ENCODE measurements around the gene CTIF.

The CTIF gene

GRCh38 chr18:48711651-48712486 lies 173.0 kb downstream of the CTIF start:
- Histone ChIP-seq H2AFZ (ENCODE audit: low read depth, low read length) (no peak overlapping the region), H4K91ac (ENCODE audit: low read length) (no peak overlapping the region), H3K9ac (ENCODE audit: low read length) (peak overlapping the region; percentile 75), H3K23ac (ENCODE audit: low read length in 2 of 2) (no peak overlapping the region), H3K27me3 (ENCODE audit: control insufficient read depth in 1 of 2, insufficient read depth in 1 of 2, low read length in 2 of 2) (no peaks in the 10 kb centered on the region), H2BK5ac (ENCODE audit: low read depth, low read length, poor library complexity, severe bottlenecking) (no peak overlapping the region), H3K4ac (ENCODE audit: low read depth in 1 of 2, low read length in 2 of 2) (no peak overlapping the region), H2BK120ac (ENCODE audit: low read depth, low read length) (no peak overlapping the region), H2BK15ac (ENCODE audit: low read depth, poor library complexity, severe bottlenecking) (no peak overlapping the region), H3K18ac (ENCODE audit: low read depth in 1 of 2, low read length in 2 of 2) (peak overlapping the region in 1 of 2 experiments; percentile 28), H3K36me3 (ENCODE audit: control insufficient read depth in 1 of 2, insufficient read depth in 2 of 2, low read depth in 1 of 2, low read length in 2 of 2) (peaks cover 6 to 66% of the 10 kb centered on the region in 2 experiments), H4K8ac (ENCODE audit: low read length) (peak overlapping the region; percentile 38), H3K27ac (ENCODE audit: low read length, poor library complexity, severe bottlenecking) (no peak overlapping the region), H3K4me1 (ENCODE audit: control insufficient read depth, insufficient read depth, low read depth, low read length) (peaks cover 9% of the 10 kb centered on the region), H3K9me3 (ENCODE audit: control insufficient read depth, low read length) (no peaks in the 10 kb centered on the region), H2BK12ac (ENCODE audit: low read length in 2 of 2) (peak overlapping the region in 1 of 2 experiments; percentile 60), H3K79me1 (replicated peaks; ENCODE audit: low read length, poor library complexity, severe bottlenecking) (peaks cover 44% of the 10 kb centered on the region), H3K14ac (ENCODE audit: low read length in 2 of 2) (no peak overlapping the region), H3K4me3 (ENCODE audit: insufficient read depth in 1 of 2, low read depth in 1 of 2, low read length in 2 of 2) (no peak overlapping the region), H3K4me2 (ENCODE audit: low read length, poor library complexity, severe bottlenecking) (no peak overlapping the region), H2AK5ac (ENCODE audit: low read length, severe bottlenecking) (no peak overlapping the region)
- DNase-seq, result peak; percentile 68
- 83% methylated on average over 15 of the region's 15 CpGs for WGBS

GRCh38 chr18:48713309-48713708 lies 174.5 kb downstream of the CTIF start:
- no peak overlapping the region for H4K91ac ChIP-seq (ENCODE audit: low read length)
- 91% methylated on average over 14 of the region's 14 CpGs for WGBS
- no peak overlapping the region for H2BK12ac ChIP-seq (ENCODE audit: low read length in 2 of 2)
- peak overlapping the region; percentile 31 for H2BK15ac ChIP-seq (ENCODE audit: low read depth, poor library complexity, severe bottlenecking)
- no peak overlapping the region for H3K18ac ChIP-seq (ENCODE audit: low read depth in 1 of 2, low read length in 2 of 2)
- no peak overlapping the region for H3K14ac ChIP-seq (ENCODE audit: low read length in 2 of 2)
- no peaks in the 10 kb centered on the region for H3K9me3 ChIP-seq (ENCODE audit: control insufficient read depth, low read length)
- no peak for DNase-seq
- no peak overlapping the region for H3K4me2 ChIP-seq (ENCODE audit: low read length, poor library complexity, severe bottlenecking)
- H2AFZ ChIP-seq (ENCODE audit: low read depth, low read length), result no peak overlapping the region
- H3K9ac ChIP-seq (ENCODE audit: low read length), result peak overlapping the region; percentile 75
- H3K27me3 ChIP-seq (ENCODE audit: control insufficient read depth in 1 of 2, insufficient read depth in 1 of 2, low read length in 2 of 2), result no peaks in the 10 kb centered on the region
- H3K36me3 ChIP-seq (ENCODE audit: control insufficient read depth in 1 of 2, insufficient read depth in 2 of 2, low read depth in 1 of 2, low read length in 2 of 2), result peaks cover 2 to 65% of the 10 kb centered on the region in 2 experiments
- H2BK120ac ChIP-seq (ENCODE audit: low read depth, low read length), result no peak overlapping the region
- H2BK5ac ChIP-seq (ENCODE audit: low read depth, low read length, poor library complexity, severe bottlenecking), result no peak overlapping the region
- H4K8ac ChIP-seq (ENCODE audit: low read length), result no peak overlapping the region
- H3K4me3 ChIP-seq (ENCODE audit: insufficient read depth in 1 of 2, low read depth in 1 of 2, low read length in 2 of 2), result peak overlapping the region in 1 of 2 experiments; percentile 24
- no peak overlapping the region for H3K4ac ChIP-seq (ENCODE audit: low read depth in 1 of 2, low read length in 2 of 2)
- no peak overlapping the region for H3K27ac ChIP-seq (ENCODE audit: low read length, poor library complexity, severe bottlenecking)
- no peak overlapping the region for H2AK5ac ChIP-seq (ENCODE audit: low read length, severe bottlenecking)
- no peak overlapping the region for H3K23ac ChIP-seq (ENCODE audit: low read length in 2 of 2)
- peaks cover 37% of the 10 kb centered on the region for H3K79me1 ChIP-seq (replicated peaks; ENCODE audit: low read length, poor library complexity, severe bottlenecking)
- peaks cover 9% of the 10 kb centered on the region for H3K4me1 ChIP-seq (ENCODE audit: control insufficient read depth, insufficient read depth, low read depth, low read length)

GRCh38 chr18:48714873-48715272 lies 176.0 kb downstream of the CTIF start:
- no peak overlapping the region for H2BK120ac ChIP-seq (ENCODE audit: low read depth, low read length)
- H3K4me1 ChIP-seq (ENCODE audit: control insufficient read depth, insufficient read depth, low read depth, low read length), result peaks cover 9% of the 10 kb centered on the region
- no peak overlapping the region for H2AFZ ChIP-seq (ENCODE audit: low read depth, low read length)
- no peak overlapping the region for H3K27ac ChIP-seq (ENCODE audit: low read length, poor library complexity, severe bottlenecking)
- no peak overlapping the region for H3K14ac ChIP-seq (ENCODE audit: low read length in 2 of 2)
- no peak overlapping the region for H2BK12ac ChIP-seq (ENCODE audit: low read length in 2 of 2)
- H3K36me3 ChIP-seq (ENCODE audit: control insufficient read depth in 1 of 2, insufficient read depth in 2 of 2, low read depth in 1 of 2, low read length in 2 of 2), result peaks cover 14 to 64% of the 10 kb centered on the region in 2 experiments
- H2AK5ac ChIP-seq (ENCODE audit: low read length, severe bottlenecking), result no peak overlapping the region
- no peak overlapping the region for H3K4me3 ChIP-seq (ENCODE audit: insufficient read depth in 1 of 2, low read depth in 1 of 2, low read length in 2 of 2)
- H2BK15ac ChIP-seq (ENCODE audit: low read depth, poor library complexity, severe bottlenecking), result no peak overlapping the region
- H4K91ac ChIP-seq (ENCODE audit: low read length), result no peak overlapping the region
- H3K4me2 ChIP-seq (ENCODE audit: low read length, poor library complexity, severe bottlenecking), result no peak overlapping the region
- no peak overlapping the region for H3K4ac ChIP-seq (ENCODE audit: low read depth in 1 of 2, low read length in 2 of 2)
- H3K9me3 ChIP-seq (ENCODE audit: control insufficient read depth, low read length), result no peaks in the 10 kb centered on the region
- no peak overlapping the region for H3K18ac ChIP-seq (ENCODE audit: low read depth in 1 of 2, low read length in 2 of 2)
- H3K27me3 ChIP-seq (ENCODE audit: control insufficient read depth in 1 of 2, insufficient read depth in 1 of 2, low read length in 2 of 2), result no peaks in the 10 kb centered on the region
- peaks cover 33% of the 10 kb centered on the region for H3K79me1 ChIP-seq (replicated peaks; ENCODE audit: low read length, poor library complexity, severe bottlenecking)
- no peak for DNase-seq
- H3K9ac ChIP-seq (ENCODE audit: low read length), result peak overlapping the region; percentile 75
- no peak overlapping the region for H2BK5ac ChIP-seq (ENCODE audit: low read depth, low read length, poor library complexity, severe bottlenecking)
- no peak overlapping the region for H4K8ac ChIP-seq (ENCODE audit: low read length)
- 82% methylated on average over 6 of the region's 6 CpGs for WGBS
- no peak overlapping the region for H3K23ac ChIP-seq (ENCODE audit: low read length in 2 of 2)

GRCh38 chr18:48715711-48716361 lies 177.0 kb downstream of the CTIF start:
- Histone ChIP-seq H2BK12ac (ENCODE audit: low read length in 2 of 2) (no peak overlapping the region), H3K14ac (ENCODE audit: low read length in 2 of 2) (peak overlapping the region in 1 of 2 experiments; percentile 9), H3K27me3 (ENCODE audit: control insufficient read depth in 1 of 2, insufficient read depth in 1 of 2, low read length in 2 of 2) (no peaks in the 10 kb centered on the region), H3K4me1 (ENCODE audit: control insufficient read depth, insufficient read depth, low read depth, low read length) (peaks cover 12% of the 10 kb centered on the region), H3K4me2 (ENCODE audit: low read length, poor library complexity, severe bottlenecking) (no peak overlapping the region), H3K9ac (ENCODE audit: low read length) (peak overlapping the region; percentile 25), H2AK5ac (ENCODE audit: low read length, severe bottlenecking) (no peak overlapping the region), H2BK120ac (ENCODE audit: low read depth, low read length) (no peak overlapping the region), H3K4ac (ENCODE audit: low read depth in 1 of 2, low read length in 2 of 2) (no peak overlapping the region), H3K27ac (ENCODE audit: low read length, poor library complexity, severe bottlenecking) (no peak overlapping the region), H3K36me3 (ENCODE audit: control insufficient read depth in 1 of 2, insufficient read depth in 2 of 2, low read depth in 1 of 2, low read length in 2 of 2) (peaks cover 14 to 63% of the 10 kb centered on the region in 2 experiments), H2BK15ac (ENCODE audit: low read depth, poor library complexity, severe bottlenecking) (no peak overlapping the region), H3K9me3 (ENCODE audit: control insufficient read depth, low read length) (no peaks in the 10 kb centered on the region), H3K23ac (ENCODE audit: low read length in 2 of 2) (no peak overlapping the region), H2AFZ (ENCODE audit: low read depth, low read length) (no peak overlapping the region), H4K8ac (ENCODE audit: low read length) (no peak overlapping the region), H3K79me1 (replicated peaks; ENCODE audit: low read length, poor library complexity, severe bottlenecking) (peaks cover 28% of the 10 kb centered on the region), H2BK5ac (ENCODE audit: low read depth, low read length, poor library complexity, severe bottlenecking) (no peak overlapping the region), H4K91ac (ENCODE audit: low read length) (no peak overlapping the region), H3K4me3 (ENCODE audit: insufficient read depth in 1 of 2, low read depth in 1 of 2, low read length in 2 of 2) (no peak overlapping the region), H3K18ac (ENCODE audit: low read depth in 1 of 2, low read length in 2 of 2) (no peak overlapping the region)
- WGBS, result 97% methylated on average over 10 of the region's 10 CpGs
- DNase-seq, result no peak

Data from mesenchymal stem cell (in vitro differentiated cells and primary cell).